Vagina (tissue), 2 donors: ENCODE data around the gene POLR3H. TPM values are rescaled to one million over a fixed set of nuclear protein-coding genes. Genes with fewer than 3 reads are reported as not detected.

Experiments
- DNase-seq, 2 donors: peaks; one replicate each; pipeline ENCODE4 v3.0.0-alpha.2; 2017; ENCODE audit errors: extremely low spot score in 2 of 2
- H3K27ac ChIP-seq: fragments of 200-600 bp; sonication (generic); one replicate; pipeline ENCODE4 v1.5.1; 2019
- H3K27me3 ChIP-seq: fragments of 200-600 bp; sonication (generic); one replicate; pipeline ENCODE4 v1.5.1; 2019
- H3K36me3 ChIP-seq, 2 donors: fragments of 200-600 bp; sonication (generic); one replicate each; pipeline ENCODE4 v1.5.1; 2017 to 2019
- H3K4me1 ChIP-seq: fragments of 200-600 bp; sonication (generic); one replicate; pipeline ENCODE4 v1.5.1; 2019
- H3K4me3 ChIP-seq, 2 donors: fragments of 200-600 bp; sonication (generic); 1 replicate in 1 of 2; 2 replicates in 1 of 2; pipeline ENCODE4 v1.5.1; 2016 to 2019
- H3K9me3 ChIP-seq: fragments of 200-600 bp; sonication (generic); one replicate; pipeline ENCODE4 v1.5.1; 2019
- CTCF ChIP-seq, 3 experiments: fragments of 450-650 bp in 2 of 3; fragments of 200-600 bp in 1 of 3; sonication (generic) in 1 of 3; IDR thresholded peaks; one replicate each; pipeline ENCODE4 v1.5.1; 2017 to 2019; ENCODE audit warnings: antibody characterized with exemption in 3 of 3, mild to moderate bottlenecking in 2 of 3, moderate library complexity in 2 of 3
- POLR2A ChIP-seq, 2 donors: fragments of 450-650 bp; IDR thresholded peaks; one replicate each; pipeline ENCODE4 v1.6.1; 2017; ENCODE audit warnings: antibody characterized with exemption in 2 of 2, mild to moderate bottlenecking in 2 of 2, moderate library complexity in 2 of 2
- POLR2AphosphoS5 ChIP-seq, 2 donors: sonication (generic); formaldehyde crosslinking; IDR thresholded peaks; one replicate each; pipeline ENCODE4 v1.9.0; 2017; ENCODE audit warnings: antibody characterized with exemption in 2 of 2, mild to moderate bottlenecking in 2 of 2, low read depth in 1 of 2; ENCODE audit not compliant: insufficient read depth in 1 of 2
- intact Hi-C: fragments of 100-400 bp; cut with DNase I; formaldehyde crosslinking; loops from one replicate; pipeline ENCODE4 v1.15.1; 2023
- total RNA-seq: library from RNA; depleted of rRNA; stranded (reverse); fragments of >200 nt; gene quantifications from one replicate; pipeline ENCODE4 v1.2.3, GENCODE V29; 2016

POLR3H gene
- total RNA-seq, 1 donor from 2014 or later = 21.4 TPM

DNA sequence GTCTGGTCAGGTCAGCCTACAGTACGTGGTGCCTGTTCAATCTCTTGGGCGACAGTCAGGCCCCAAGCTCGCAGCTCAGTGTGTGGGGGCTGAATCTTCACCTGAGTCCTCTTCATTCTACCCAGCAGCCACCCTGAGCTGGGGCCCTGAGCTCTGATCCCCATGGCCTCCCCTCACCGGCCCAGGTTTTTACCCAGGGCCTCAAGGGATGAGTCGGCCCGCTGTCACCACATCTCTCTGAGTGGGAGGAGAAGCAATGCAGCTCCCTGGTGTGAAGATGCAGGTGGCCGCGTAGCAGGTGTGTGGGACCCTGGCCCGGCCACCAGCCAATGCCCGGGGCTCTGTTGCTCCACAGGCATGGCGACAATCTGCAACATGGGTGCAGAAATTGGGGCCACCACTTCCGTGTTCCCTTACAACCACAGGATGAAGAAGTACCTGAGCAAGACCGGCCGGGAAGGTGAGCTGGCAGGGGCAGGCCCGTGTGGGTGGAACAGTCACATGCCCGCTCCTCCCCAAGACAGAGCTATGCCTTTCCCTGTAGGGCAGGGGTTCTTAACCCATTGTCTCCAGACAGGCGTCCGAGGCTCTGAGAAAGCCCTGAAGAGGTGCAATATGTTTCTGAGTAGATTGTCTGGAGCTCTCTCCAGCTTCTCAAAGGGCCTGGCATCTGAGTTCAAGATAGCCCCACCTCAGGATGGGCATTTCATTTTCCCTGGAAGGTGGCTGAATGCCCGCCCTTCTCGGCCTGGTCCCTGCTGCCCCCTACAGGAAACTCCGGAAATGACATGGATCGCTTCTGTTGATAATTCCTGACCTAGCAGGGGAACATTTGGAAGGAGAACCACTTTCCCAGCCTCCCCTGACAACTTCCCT lies 26.9 kb downstream of the POLR3H start:
- H3K27ac ChIP-seq = peak overlapping the region; percentile 23
- no peak overlapping the region for H3K4me3 ChIP-seq
- no peaks in the 10 kb centered on the region for H3K9me3 ChIP-seq
- no peak for DNase-seq
- TF ChIP-seq CTCF (IDR thresholded peaks at IDR 0.05) (peak; percentile 77 to 87 (median 84)), POLR2A (IDR thresholded peaks at IDR 0.05) (no peak), POLR2AphosphoS5 (IDR thresholded peaks at IDR 0.05; ENCODE audit: insufficient read depth in 1 of 2, low read depth in 1 of 2) (no peak)
- H3K36me3 ChIP-seq = peaks cover 0 to 23% of the 10 kb centered on the region in 2 donors
- intact Hi-C loops = no loop called here
- H3K4me1 ChIP-seq = peaks cover 23% of the 10 kb centered on the region
- H3K27me3 ChIP-seq = no peaks in the 10 kb centered on the region

GRCh38 chr22:41516462-41516861 lies 27.8 kb downstream of the POLR3H start:
- H3K36me3 ChIP-seq = peaks cover 0 to 29% of the 10 kb centered on the region in 2 donors
- no peaks in the 10 kb centered on the region for H3K27me3 ChIP-seq
- H3K9me3 ChIP-seq = no peaks in the 10 kb centered on the region
- H3K4me3 ChIP-seq = no peak overlapping the region
- TF ChIP-seq CTCF (IDR thresholded peaks at IDR 0.05) (no peak), POLR2A (IDR thresholded peaks at IDR 0.05) (no peak), POLR2AphosphoS5 (IDR thresholded peaks at IDR 0.05; ENCODE audit: insufficient read depth in 1 of 2, low read depth in 1 of 2) (no peak)
- intact Hi-C loops = no loop called here
- DNase-seq = no peak
- no peak overlapping the region for H3K27ac ChIP-seq
- peaks cover 24% of the 10 kb centered on the region for H3K4me1 ChIP-seq

- no peaks in the 10 kb centered on the region for H3K27me3 ChIP-seq
- H3K4me1 ChIP-seq = peaks cover 30% of the 10 kb centered on the region
- H3K27ac ChIP-seq = peak overlapping the region; percentile 50
- no peaks in the 10 kb centered on the region for H3K9me3 ChIP-seq
- TF ChIP-seq POLR2AphosphoS5 (IDR thresholded peaks at IDR 0.05; ENCODE audit: insufficient read depth in 1 of 2, low read depth in 1 of 2) (no peak), CTCF (IDR thresholded peaks at IDR 0.05) (no peak), POLR2A (IDR thresholded peaks at IDR 0.05) (no peak)
- no peak for DNase-seq
- intact Hi-C loops = no loop called here
- no peak overlapping the region for H3K4me3 ChIP-seq
- H3K36me3 ChIP-seq = peaks cover 0 to 27% of the 10 kb centered on the region in 2 donors
Measured at GRCh38 chr22:41513391-41513790, 30.9 kb downstream of the POLR3H start.

- no peak for DNase-seq
- H3K36me3 ChIP-seq = peaks cover 0 to 31% of the 10 kb centered on the region in 2 donors
- no peaks in the 10 kb centered on the region for H3K9me3 ChIP-seq
- H3K4me3 ChIP-seq = no peak overlapping the region
- intact Hi-C loops = no loop called here
- H3K27me3 ChIP-seq = no peaks in the 10 kb centered on the region
- H3K27ac ChIP-seq = peak overlapping the region; percentile 50
- peaks cover 27% of the 10 kb centered on the region for H3K4me1 ChIP-seq
- TF ChIP-seq POLR2AphosphoS5 (IDR thresholded peaks at IDR 0.05; ENCODE audit: insufficient read depth in 1 of 2, low read depth in 1 of 2) (peak in 1 of 2 donors; percentile 46), CTCF (IDR thresholded peaks at IDR 0.05) (no peak), POLR2A (IDR thresholded peaks at IDR 0.05) (no peak)
Measured at GRCh38 chr22:41512421-41513194, 31.7 kb downstream of the POLR3H start.
